GM21526 (cell line): Measurements from ENCODE around the gene GIMAP6.
"Not testable (repeated sequence)": the region's sequence is repeated elsewhere in the genome, so short reads cannot be mapped to it uniquely, and the experiment has no call there.

ENCODE experiments used
- ATAC-seq: cut with Tn5 transposase; IDR thresholded peaks from one replicate; pipeline ENCODE4 v1.9.1; 2021; ENCODE audit warnings: moderate library complexity; ENCODE audit not compliant: unreplicated experiment, low FRiP score

Gene GIMAP6

GRCh38 chr7:150631866-150632864, at the start of gene GIMAP6:
Gene GIMAP6 (minus strand): TSS chr7:150632385. CDS start chr7:150630142, 2,243 bp downstream.
- ATAC-seq = peak; percentile 77

GRCh38 chr7:150680364-150680763, 48.2 kb upstream of the GIMAP6 start:
- ATAC-seq = not testable (repeated sequence)

GRCh38 chr7:150678601-150679000, 46.4 kb upstream of the GIMAP6 start:
- ATAC-seq = not testable (repeated sequence)

- ATAC-seq = not testable (repeated sequence)
Measured at GRCh38 chr7:150676854-150677253, 44.7 kb upstream of the GIMAP6 start.

GRCh38 chr7:150676276-150676675, 44.1 kb upstream of the GIMAP6 start:
- ATAC-seq = not testable (repeated sequence)

GRCh38 chr7:150675714-150676113, 43.5 kb upstream of the GIMAP6 start:
- ATAC-seq = no peak

GRCh38 chr7:150671798-150672585, 39.8 kb upstream of the GIMAP6 start:
- ATAC-seq = not testable (repeated sequence)

GRCh38 chr7:150668977-150669376, 36.8 kb upstream of the GIMAP6 start:
- ATAC-seq = no peak

GRCh38 chr7:150668472-150668911, 36.3 kb upstream of the GIMAP6 start:
- ATAC-seq = peak; percentile 75

GRCh38 chr7:150666412-150666811, 34.2 kb upstream of the GIMAP6 start:
- ATAC-seq = no peak

GRCh38 chr7:150665896-150666295, 33.7 kb upstream of the GIMAP6 start:
- no peak for ATAC-seq

GRCh38 chr7:150665089-150665748, 33.0 kb upstream of the GIMAP6 start:
- ATAC-seq = no peak

GRCh38 chr7:150663802-150664494, 31.8 kb upstream of the GIMAP6 start:
- ATAC-seq = no peak

GRCh38 chr7:150662821-150663220, 30.6 kb upstream of the GIMAP6 start:
- ATAC-seq = not testable (repeated sequence)

GRCh38 chr7:150660939-150661613, 28.9 kb upstream of the GIMAP6 start:
- no peak for ATAC-seq

GRCh38 chr7:150657526-150657925, 25.3 kb upstream of the GIMAP6 start:
- no peak for ATAC-seq

GRCh38 chr7:150656047-150656446, 23.9 kb upstream of the GIMAP6 start:
- no peak for ATAC-seq

GRCh38 chr7:150654692-150655091, 22.5 kb upstream of the GIMAP6 start:
- no peak for ATAC-seq

GRCh38 chr7:150649080-150649385, 16.8 kb upstream of the GIMAP6 start:
- ATAC-seq = no peak
